Activated CD4-positive, CD25-positive, alpha-beta regulatory T cell treated with anti-CD3 and anti-CD28 coated beads, Interleukin-2, amount 50 U/mL, for 24 hours (primary cell): Measurements from ENCODE around the gene SLX4IP.

Source experiments
- ATAC-seq, 2 donors: fragments of 150-1000 bp; cut with Tn5 transposase; one replicate each; pipeline ENCODE4 v1.10.0; 2021; ENCODE audit warnings: mild to moderate bottlenecking in 1 of 2, moderate library complexity in 1 of 2

SLX4IP gene

GRCh38 chr20:10467681-10468339, 32.7 kb downstream of the SLX4IP start:
- ATAC-seq = no peak

GRCh38 chr20:10468340-10468845, 33.3 kb downstream of the SLX4IP start:
- no peak for ATAC-seq

- no peak for ATAC-seq
These were observed 34.0 kb downstream of the SLX4IP start for GRCh38 chr20:10469056-10469455.

- ATAC-seq = peak in 1 of 2 donors; percentile 20
These were observed 34.5 kb downstream of the SLX4IP start for GRCh38 chr20:10469599-10469998.

GRCh38 chr20:10470276-10470675, 35.2 kb downstream of the SLX4IP start:
- ATAC-seq = no peak

- no peak for ATAC-seq
These were observed 37.8 kb downstream of the SLX4IP start for GRCh38 chr20:10472871-10473270.

GRCh38 chr20:10474606-10475184, 39.6 kb downstream of the SLX4IP start:
- no peak for ATAC-seq

GRCh38 chr20:10475225-10475624, 40.1 kb downstream of the SLX4IP start:
- ATAC-seq = no peak

GRCh38 chr20:10476319-10476724, 41.2 kb downstream of the SLX4IP start:
- peak; percentile 25 to 32 for ATAC-seq

- ATAC-seq = peak; percentile 79 to 90
These were observed 43.1 kb downstream of the SLX4IP start for GRCh38 chr20:10478205-10478604.

- no peak for ATAC-seq
These were observed 43.8 kb downstream of the SLX4IP start for GRCh38 chr20:10478930-10479329.

GRCh38 chr20:10481676-10482075, 46.6 kb downstream of the SLX4IP start:
- no peak for ATAC-seq

- ATAC-seq = no peak
These were observed 48.6 kb downstream of the SLX4IP start for GRCh38 chr20:10483691-10484090.

- ATAC-seq = no peak
These were observed 52.3 kb downstream of the SLX4IP start for GRCh38 chr20:10487142-10488136.

- no peak for ATAC-seq
These were observed 53.4 kb downstream of the SLX4IP start for GRCh38 chr20:10488534-10488933.

GRCh38 chr20:10489853-10490252, 54.7 kb downstream of the SLX4IP start:
- no peak for ATAC-seq

GRCh38 chr20:10490257-10490656, 55.2 kb downstream of the SLX4IP start:
- no peak for ATAC-seq

GRCh38 chr20:10490706-10491105, 55.6 kb downstream of the SLX4IP start:
- ATAC-seq = no peak

- no peak for ATAC-seq
These were observed 57.0 kb downstream of the SLX4IP start for GRCh38 chr20:10492065-10492464.

GRCh38 chr20:10492844-10493243, 57.7 kb downstream of the SLX4IP start:
- ATAC-seq = no peak

GRCh38 chr20:10495173-10495572, 60.1 kb downstream of the SLX4IP start:
- no peak for ATAC-seq

- ATAC-seq = no peak
These were observed 61.4 kb downstream of the SLX4IP start for GRCh38 chr20:10496465-10496864.

- ATAC-seq = no peak
These were observed 62.2 kb downstream of the SLX4IP start for GRCh38 chr20:10497283-10497682.
